GM19193 (cell line): ENCODE results near the gene CRIP2.

Source experiments
- POLR2A ChIP-seq: IDR thresholded peaks from 4 replicates; pipeline ENCODE4 v1.6.1; 2011; ENCODE audit not compliant: insufficient read depth, insufficient read length; ENCODE audit errors: extremely low read depth

Gene CRIP2

DNA sequence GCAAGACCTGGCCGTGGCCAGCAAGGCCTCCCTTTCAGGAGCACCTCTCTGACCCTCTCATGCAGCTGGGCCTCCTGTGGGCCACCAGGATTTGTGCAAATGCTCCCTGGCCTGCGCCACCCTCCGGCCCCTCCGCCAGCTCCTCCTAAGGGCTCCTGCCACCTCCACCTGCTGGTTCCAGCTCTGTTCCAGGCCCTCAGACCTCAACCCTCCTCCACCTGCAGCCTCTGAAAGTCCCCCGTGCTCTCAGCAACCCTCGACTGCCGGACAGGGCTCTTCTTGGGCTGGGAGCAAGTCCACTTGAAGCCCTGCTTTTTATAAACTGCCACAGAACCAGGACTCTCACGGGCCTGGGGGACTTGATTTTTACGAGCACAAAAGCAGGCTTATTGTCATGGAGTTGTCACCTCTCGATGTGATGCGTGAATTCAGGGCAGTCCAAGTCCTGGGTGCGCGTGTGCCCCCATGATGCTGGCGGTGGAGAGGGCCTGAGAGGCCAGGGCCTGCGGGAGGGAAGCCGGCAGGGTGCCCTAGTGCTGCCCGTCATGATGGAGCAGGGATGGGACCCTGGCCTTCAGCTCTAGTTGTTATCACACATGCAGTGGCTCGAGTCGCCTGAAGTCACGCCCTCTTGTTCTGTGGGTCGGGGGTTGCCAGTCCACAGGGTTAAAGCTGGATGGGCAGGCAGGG, 25.6 kb downstream of the CRIP2 start:
- TF ChIP-seq POLR2A, result no peak

DNA sequence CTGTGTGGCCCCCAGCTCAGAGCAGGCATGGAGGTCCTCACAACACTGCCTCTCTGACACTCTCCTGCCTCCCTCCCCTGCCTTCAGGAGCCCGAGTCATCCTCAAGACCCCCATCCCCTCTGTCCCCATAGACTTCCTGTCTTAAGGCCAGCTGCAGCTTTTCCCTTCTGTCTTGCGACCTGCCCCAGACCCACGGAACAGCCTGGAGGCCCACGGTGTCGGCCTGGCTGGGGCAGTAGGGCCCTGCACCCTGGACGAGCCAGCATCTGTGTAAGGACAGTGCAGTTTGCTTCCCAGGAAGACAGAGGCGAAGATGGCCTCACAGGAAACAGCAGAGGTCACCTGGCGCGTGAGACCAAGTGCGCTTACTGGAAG, 26.1 kb downstream of the CRIP2 start:
- TF ChIP-seq POLR2A, result no peak

DNA sequence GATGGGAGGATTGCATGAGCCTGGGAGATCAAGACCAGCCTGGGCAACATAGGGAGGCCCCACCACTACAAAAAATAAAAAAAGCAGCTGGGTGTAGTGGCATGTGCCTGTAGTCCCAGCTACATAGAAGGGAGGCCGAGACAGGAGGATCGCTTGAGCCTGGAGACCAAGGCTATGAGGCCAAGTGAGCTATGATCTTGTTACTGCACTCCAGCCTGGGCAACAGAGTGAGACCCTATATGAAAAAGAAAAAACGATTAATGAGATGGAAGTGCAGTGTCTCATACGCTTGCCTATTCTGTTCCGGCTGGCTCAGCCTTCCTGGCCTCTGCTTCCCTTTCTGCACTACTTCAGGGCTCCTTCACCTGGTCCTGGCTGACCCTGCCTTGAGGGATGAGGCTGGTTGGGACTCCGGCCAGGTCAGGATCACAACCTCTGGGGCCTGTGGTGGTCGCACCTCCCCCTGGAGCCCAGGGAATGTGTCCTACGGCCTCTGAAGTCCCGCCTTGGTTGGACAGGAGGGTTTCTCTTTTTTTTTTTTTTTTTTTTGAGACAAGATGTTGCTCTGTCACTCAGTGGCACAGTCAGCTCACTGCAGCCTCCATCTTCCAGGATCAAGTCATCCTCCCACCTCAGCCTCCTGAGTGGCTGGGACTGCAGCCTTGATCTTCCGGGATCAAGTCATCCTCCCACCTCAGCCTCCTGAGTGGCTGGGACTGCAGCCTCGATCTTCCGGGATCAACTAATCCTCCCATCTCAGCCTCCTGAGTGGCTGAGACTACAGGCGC, 27.1 kb downstream of the CRIP2 start:
- no peak for TF ChIP-seq POLR2A

DNA sequence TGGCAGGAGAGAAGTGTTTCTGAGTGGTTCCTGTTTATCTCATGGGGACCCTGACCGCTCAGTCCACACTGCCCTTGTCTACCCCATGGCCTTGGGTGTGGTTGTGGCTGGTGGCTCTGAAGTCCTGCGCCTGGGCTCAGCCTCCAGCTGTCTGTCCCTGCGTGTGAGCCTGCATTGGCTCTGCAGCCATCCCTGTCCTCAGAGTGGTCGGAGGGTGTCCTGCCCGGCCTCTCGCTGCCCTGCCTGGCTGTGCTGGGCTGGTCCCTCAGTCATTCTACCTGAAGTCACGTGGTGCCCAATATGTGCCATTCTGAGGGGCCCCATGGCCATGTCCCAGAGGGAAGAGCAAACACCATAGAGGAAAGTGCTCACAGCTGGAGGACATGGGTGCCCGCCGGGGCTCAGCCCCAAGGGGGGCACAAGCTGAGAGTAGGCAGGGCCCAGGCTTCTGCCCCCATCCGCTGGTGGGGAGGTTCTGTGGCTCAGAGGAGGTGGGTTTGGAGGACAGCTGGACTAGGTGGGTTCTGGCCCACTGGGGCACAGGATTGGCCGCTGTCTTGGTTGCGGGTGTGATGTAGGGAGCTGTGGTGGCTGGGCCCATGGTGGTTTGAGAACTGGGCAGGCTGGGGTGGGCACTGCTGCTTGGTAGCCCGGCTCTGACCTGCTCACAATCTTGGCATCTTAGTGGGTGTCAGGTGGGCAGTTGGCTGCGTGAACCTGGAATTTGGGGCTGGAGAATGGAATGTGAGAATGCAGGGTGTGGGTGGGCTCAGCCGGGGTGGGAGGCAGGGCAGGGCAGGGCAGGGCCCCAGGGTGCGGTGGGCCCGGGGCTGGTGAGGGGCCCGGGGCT, 28.1 kb downstream of the CRIP2 start:
- no peak for TF ChIP-seq POLR2A

DNA sequence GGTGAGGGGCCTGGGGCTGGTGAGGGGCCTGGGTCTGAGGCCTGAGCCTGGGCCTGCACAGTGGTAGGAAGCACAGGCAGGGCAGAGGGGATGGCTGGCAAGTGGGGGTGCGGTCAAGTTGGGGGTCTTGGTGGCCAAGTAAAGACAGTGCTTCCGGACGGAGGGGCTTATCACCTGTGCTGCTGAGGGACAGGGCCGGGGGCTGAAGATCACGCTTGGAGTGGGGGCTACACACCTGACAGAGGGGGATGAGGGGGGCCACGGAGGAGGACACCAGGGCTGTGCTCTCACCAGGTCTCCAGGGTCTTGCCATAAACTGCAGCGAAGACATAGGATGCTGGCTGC, 28.6 kb downstream of the CRIP2 start:
- no peak for TF ChIP-seq POLR2A

DNA sequence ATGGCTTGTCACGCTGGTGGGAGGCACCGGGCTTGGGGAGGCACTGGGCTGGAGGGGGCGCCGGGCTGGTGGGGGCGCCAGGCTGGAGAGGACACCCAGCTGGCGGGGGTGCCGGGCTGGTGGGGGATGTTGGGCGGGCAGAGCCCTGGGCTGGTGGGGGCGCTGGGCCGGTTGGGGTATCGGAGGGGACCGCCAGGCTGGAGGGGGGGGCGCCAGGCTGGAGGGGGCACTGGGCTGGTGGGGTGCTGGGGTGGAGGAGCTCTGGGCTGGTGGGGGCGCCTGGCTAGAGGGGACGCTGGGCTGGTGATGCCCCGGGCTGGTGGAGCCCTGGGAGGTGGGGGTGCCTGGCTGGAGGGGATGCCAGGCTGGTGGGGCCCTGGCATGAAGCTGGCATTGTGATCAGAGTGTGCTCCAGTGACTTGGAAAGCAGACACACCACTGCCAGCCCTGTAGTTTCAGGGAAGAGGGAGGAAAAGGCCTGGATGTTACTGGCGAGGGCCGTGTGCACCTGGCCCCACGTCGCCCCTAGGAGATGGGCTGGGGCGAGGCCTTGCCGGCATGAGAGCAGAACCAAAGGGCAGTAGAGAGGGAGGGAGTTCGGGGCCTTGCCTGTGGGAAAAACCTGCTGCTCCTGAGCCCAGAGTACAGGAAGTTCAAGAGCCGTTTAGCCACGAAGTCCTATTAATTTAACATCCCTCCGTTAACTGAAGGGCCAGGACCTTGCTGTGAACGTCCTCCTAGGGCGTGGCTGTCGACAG, 29.5 kb downstream of the CRIP2 start:
- no peak for TF ChIP-seq POLR2A

DNA sequence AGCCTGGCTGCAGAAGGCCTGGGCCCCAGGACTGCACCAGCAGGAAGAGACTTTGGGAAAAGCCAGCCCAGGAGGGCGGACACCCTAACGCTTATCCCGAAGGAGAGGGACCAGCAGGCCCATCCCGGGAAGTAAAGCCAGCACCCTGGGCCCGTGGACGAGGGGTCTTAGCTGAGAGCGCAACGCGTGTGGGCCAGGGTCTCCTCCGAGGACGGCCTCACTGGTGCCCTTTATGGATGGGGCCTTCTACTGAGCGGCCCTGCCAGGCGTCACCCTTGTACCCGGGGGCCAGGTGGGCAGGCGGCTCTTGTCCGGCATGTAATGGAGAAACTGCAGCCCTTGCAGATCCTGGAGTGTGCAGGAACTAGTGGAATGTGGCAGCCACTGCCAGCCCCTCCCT, 30.5 kb downstream of the CRIP2 start:
- no peak for TF ChIP-seq POLR2A

DNA sequence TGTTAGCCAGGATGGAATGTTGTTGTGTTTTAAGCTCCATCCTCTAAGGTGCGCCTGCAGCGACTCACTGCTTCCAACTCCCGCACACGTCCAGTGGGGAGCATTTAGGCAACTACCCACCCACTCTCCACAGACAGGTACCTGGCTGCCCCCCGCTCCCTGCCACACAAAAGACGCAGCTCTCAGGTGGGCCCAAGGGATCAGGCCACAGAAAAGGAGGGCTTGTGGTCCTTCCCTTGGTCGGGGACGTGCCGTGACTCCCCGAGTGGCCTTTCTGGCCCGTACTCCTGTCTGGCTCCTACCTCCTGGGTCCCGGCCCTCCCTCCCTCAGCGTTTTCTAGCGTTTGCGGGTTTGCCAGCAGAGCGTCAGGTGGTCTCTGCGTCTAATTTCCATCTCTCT, 32.6 kb downstream of the CRIP2 start:
- no peak for TF ChIP-seq POLR2A

DNA sequence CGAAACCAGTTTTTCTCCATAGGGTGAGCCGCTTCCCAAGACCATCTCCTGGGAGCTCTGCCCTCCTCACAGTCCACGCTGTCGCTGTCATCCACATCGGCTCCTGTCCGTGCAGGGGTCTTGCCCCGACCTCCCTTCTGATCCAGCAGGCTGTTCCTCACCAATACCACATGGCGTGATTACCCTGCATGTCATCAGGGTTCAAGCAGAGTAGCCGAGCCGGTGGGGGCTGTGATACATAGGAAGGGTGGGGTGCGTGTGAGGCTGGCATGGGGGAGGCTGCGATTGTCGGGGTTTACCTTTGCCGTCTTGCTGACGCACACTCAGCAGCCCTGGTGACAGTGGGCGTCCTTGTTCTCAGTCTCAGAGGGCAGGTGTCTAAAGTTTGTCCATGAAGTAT, 33.4 kb downstream of the CRIP2 start:
- no peak for TF ChIP-seq POLR2A

DNA sequence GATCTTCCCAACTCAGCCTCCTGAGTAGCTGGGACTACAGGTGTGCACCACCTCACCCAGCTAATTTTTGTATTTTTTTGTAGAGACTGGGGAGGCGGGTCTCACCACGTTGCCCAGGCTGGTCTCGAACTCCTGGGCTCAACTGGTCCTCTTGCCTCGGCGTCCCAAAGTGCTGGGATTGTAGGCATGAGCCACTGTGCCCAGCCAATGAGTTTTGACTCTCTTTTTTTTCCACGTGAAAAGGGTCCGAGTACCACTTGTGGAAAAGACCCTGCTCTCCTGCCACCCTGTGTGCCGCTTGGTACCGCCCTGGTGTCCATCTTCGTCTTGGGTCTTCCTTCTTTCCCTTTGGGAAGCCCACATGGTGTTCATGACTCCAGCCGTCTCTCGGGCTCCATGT, 34.0 kb downstream of the CRIP2 start:
- no peak for TF ChIP-seq POLR2A

DNA sequence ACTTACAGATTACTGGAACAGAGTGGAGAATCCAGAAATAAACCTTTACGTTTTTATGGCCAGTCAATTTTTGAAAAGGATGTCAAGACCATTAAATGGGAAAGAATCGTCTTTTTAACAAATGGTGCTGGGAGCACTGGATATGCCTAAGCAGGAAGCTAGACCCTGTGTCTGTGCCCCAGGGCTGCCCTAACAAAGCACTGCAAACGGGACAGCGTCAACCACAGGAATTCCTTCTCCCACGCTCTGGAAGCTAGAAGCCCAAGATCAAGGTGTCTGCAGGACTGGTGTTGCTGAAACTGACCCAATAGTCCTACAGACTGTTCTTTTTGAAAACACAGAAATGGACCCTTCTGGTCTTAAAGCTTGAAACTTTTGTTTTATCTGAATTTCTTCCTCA, 42.5 kb downstream of the CRIP2 start:
- no peak for TF ChIP-seq POLR2A

DNA sequence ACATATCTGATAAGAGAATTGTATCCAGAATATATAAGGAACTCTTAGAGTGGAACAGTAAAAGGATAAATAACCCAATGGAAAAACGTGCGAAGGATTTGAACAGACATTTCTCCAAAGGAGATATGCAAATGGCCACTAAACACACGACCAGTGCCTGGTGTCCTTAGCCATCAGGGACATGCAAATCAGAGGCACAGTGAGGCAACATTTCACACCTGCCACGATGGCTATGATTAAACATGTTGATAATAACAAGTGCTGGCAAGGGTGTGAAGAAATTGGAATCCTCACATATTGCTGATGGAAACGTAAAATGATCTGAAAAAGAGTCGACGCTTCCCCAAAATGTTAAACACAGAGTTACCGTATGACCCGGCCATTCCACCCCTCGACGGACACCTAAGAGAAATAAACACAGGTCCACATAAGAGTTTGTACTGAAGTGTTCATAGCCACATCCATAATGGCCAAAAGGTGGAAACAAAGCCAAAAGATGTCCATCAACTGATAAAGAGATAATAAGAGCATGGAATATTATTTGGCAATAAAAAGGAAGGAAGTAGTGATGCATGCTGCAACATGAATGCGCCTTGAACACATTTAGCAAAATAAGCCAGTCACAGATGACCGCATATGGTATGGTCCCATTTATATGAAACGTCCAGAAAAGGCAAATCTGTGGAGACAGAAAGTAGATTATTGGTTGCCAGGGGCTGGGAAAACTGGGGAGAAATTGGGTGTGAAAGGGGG, 45.5 kb downstream of the CRIP2 start:
- no peak for TF ChIP-seq POLR2A

DNA sequence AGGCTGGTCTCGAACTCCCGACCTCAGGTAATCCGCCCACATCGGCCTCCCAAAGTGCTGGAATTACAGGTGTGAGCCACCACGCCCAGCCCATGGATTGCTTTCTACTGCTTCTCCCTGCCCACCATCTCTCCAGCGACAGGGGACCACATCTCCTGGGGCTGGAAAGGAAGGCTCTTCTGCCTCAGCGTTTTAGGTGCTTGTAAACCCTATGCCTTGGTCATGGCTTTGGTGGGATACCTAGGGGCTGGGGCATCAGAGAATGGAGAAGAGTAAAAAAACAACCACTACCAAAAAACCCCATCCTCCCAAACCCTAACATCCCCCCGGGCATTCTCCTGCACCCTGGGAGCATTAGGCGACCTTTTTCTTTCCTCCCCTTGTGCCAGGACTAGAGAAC, 50.7 kb downstream of the CRIP2 start:
- TF ChIP-seq POLR2A, result no peak
